NCI-H146 (cell line): ENCODE measurements around the gene FAM83B.

Source experiments
- DNase-seq: peaks from one replicate; lab custom pipeline; 2025; lab: John Stamatoyannopoulos, UW

The FAM83B gene

GRCh38 chr6:54980511-54981275 is 134.1 kb downstream of the FAM83B start:
- DNase-seq, result no peak

GRCh38 chr6:54981276-54981609 is 134.7 kb downstream of the FAM83B start:
- DNase-seq, result no peak

GRCh38 chr6:54981647-54982046 is 135.1 kb downstream of the FAM83B start:
- no peak for DNase-seq

- DNase-seq, result no peak
Observed at GRCh38 chr6:54987633-54988290, 141.2 kb downstream of the FAM83B start.

- DNase-seq, result no peak
Observed at GRCh38 chr6:54988576-54988975, 142.0 kb downstream of the FAM83B start.

GRCh38 chr6:54990001-54990400 is 143.4 kb downstream of the FAM83B start:
- DNase-seq, result no peak
